NCI-H1105 treated with DMSO at 0.1 percent for 48 hours (cell line): ENCODE results near the gene CHURC1.
A peak's percentile ranks its signal among the peaks of the same experiment; 100 is the strongest.

Experiments
- DNase-seq: peaks from one replicate; lab custom pipeline; 2025; lab: John Stamatoyannopoulos, UW

Gene CHURC1

DNA sequence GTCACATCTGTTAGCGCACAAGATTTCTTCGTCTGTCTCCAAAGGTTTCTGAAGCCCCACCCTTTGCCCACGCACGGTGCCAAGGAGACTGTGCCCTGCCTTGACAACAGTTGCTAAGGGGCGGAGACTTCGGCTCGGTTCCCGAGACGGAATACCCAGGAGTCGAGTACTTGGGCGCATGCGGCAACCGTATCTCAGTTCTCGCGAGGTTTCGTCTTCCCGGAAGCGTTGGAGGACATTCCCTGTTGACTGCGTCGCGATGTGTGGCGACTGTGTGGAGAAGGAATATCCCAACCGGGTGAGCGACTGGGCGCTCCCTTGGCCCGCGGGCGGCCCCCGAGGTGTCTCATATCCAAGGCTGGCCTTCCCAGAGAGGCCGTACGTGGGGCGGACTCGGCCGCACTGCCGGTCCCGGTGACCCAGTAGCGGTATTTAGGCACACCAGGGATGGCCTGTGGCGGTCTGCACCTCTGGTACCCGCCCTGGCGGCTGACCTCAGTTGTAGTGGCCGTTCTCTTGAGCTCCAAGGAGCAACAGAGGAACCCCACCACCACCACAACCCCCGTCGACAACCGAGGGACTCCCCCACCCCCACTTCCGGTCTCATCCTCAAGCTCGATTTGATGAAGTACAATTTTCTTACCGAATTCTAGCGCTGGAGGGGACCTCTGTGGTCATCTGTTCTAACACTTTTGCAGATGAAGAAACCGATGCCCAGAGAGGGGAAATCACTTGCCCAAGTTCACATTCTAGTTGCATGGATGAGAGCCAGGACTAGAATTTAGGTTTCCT is at the start of gene CHURC1:
Gene CHURC1, plus strand, starts transcription at position 219 of the 792 bp plus-strand sequence. Its CDS starts 41 bp downstream, at position 260.
- peak; percentile 99 for DNase-seq

DNA sequence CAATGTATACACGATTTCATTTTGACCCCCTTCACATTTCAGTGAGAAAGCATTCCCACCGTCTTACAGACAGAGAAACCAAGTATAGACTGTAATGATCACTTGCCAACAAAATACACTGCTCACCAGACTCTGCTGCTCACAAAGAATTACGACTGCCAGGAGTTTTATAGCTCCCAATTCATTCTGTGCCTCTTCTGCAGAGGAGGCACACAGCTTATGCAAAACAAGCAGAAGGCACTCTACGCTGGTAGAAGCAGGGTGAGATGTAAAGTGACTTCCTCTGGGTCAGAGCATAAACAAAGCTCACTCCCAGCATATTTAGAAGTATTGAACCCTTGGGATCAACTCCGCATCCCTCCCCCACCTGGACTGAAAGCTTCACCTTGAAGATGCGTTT is 49.1 kb upstream of the CHURC1 start:
- no peak for DNase-seq

DNA sequence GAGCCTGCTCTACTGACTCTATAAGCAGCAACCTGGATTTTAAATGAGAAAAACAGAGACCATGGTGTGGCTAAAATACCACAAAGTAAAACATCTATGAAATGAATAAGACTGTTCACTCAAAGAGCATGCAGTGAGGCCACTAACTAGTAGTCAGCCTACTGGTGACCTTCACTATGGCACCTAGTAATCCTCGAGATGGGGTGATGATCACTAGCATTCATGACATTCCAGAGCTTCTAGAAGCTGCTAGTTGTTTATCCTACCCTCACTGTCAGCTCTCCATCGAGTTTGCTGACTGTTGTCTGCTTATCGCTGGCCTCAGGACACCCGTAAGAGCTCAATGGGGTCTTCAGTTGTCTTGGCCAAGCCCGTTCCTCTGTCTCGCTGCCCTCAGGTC is 48.3 kb upstream of the CHURC1 start:
- DNase-seq, result no peak

DNA sequence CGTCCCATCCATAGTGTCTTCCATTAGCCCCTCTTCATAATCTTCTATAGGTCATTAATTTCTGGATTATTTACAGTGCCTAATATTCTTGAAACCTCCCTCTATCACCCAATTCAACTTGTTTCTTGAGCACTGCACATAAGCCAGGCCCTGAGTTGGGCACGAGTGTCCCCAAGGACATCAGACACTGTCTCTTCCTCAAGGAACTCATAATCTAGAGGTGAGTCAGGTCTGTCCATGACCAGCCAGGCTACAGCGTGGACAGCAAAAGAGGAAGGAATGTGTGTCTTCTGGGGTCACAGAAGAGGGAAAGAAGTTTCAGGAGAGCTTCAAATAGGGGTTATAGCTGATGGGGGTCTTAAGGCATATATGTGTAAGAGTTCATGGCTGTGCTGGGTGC is 47.1 kb upstream of the CHURC1 start:
- no peak for DNase-seq

DNA sequence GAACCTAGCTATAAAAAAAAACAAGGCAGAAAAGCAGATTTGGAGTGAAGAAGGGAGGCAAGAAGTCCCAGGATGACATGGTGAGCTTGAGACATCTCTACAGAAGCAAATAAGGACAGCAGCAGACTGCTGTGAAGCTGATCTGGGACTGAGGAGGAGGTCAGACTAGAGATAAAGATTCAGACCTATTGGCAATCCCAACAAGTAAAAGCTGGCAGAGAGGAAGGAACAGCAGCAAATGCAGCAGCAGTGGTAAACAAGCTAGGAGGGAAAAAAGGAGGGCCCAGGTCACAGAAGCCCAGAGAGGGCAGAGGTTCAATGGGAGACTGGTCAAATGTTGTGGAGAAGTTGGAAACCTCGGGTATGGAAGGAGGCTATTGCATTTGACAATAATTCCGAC is 45.9 kb upstream of the CHURC1 start:
- DNase-seq, result no peak

DNA sequence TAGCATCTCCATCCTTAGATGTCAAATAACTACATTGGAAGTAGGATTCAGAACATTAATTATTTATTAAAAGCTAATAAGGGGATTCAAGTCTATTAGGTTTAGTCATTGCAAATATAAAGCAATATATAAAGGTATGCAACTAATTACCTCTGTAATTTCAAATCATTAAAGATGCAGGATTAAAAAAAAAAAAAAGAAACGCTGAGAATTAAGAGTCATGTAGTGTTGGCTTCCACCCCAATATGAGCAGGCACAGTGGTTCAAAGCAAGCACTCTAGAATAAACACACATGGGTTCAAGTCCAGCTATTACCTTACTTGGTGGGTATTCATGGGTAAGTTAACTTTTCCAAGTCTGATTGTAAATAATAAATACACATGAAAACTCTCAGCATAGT is 45.4 kb upstream of the CHURC1 start:
- no peak for DNase-seq

DNA sequence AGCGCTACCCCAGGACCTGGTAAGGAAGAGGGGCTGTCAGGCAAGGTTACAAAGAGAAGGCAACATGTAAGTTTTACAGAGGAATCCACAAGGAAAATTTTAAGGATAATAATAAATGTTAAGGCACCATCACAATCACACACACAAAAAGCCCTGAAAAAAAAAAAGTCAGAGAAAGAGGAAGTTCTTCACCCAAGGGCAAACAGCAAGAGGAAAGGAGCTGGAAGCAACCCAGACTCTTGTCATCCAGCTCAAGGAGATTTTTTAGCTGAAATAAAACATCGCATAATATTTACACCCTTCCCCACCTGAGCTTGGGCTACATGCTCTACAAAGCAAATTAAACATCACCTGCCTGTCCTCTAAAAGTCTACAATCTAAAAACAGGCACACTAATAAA is 44.1 kb upstream of the CHURC1 start:
- no peak for DNase-seq

DNA sequence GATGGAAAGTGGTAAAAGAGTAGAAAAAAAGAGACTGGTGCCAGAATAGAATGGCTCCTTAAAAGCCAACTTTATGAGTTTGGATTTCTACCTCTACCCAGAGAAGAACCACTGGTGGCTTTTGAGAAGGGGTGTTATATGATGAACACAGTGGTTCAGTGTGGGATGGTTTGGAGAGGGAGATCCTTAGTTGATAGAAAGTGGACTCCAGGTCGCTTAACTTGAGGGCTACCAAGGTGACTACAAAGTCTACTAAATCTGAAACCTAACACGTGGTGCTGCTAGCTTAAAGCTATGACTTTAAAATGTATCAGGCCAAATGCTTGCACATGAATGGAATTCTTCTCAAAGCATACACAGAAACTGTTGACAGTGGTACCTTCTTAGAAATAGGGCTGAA is 42.9 kb upstream of the CHURC1 start:
- no peak for DNase-seq

DNA sequence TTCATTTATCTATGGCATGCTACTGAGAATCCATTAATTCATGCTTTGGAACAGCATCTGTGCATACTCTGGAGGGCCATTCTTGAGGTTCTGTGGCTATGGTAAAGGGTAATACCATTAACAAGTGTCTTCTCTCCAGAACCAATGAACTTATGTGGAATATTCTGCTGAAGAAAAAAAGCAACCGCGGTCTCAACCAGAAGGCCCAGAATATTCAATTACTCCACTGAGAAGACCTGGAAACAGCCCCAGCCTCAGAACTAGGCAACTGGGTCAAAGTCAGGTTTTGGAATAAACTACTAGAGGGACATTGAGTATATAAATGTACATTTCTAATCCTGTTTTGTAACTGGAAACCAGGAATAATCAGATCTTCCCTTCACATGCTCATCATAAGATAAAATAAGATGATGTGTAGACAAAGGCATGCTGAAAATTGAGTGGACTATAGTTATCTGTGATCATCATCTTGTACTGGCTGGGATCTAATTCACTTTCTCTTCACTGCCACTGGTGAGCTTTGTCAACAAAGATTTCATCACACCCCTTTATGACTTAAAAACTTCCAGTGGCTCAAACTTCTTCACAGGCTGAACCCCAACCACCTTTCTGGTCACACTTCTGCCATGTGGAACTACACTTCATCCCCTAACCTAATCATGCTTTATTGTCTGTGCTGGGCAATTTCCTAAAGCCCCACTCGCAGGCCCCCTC is 40.6 kb upstream of the CHURC1 start:
- no peak for DNase-seq

DNA sequence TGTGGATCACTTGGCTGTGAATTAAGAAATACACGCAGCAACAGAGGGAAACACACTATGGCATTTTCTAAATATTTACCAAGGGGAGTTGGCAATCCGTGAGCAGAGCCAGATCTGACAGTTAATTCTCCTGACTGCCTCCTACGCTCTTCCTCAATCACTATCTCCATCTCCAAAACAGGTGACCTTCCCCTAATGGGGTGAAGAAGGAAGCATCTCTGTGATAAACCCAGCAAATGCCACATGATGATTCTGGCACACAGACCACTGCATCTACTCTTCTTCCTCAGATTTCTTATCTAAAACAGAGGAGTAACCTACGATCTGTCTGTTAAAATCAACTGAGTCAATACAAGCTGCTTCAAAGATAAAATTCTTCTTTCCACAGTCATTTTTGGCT is 38.9 kb upstream of the CHURC1 start:
- no peak for DNase-seq

DNA sequence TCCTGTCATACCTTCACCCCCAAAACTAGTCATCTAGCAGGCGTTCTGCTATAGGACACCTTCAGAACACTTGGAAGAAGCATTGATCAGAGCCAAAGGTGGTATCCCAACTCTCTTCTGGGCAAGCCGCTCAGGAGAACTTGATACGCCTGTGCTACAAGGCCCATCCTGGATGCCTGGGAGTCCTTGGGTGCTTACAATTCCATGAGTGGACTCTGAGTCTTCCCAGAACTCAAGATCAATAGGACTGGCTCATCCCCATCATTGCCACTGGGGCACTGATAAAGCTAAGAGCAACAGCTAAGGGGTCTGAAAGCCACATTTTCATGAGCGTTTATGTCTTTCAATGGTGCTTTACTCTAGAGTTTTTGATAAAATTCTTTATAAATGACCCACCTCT is 36.4 kb upstream of the CHURC1 start:
- DNase-seq, result no peak

DNA sequence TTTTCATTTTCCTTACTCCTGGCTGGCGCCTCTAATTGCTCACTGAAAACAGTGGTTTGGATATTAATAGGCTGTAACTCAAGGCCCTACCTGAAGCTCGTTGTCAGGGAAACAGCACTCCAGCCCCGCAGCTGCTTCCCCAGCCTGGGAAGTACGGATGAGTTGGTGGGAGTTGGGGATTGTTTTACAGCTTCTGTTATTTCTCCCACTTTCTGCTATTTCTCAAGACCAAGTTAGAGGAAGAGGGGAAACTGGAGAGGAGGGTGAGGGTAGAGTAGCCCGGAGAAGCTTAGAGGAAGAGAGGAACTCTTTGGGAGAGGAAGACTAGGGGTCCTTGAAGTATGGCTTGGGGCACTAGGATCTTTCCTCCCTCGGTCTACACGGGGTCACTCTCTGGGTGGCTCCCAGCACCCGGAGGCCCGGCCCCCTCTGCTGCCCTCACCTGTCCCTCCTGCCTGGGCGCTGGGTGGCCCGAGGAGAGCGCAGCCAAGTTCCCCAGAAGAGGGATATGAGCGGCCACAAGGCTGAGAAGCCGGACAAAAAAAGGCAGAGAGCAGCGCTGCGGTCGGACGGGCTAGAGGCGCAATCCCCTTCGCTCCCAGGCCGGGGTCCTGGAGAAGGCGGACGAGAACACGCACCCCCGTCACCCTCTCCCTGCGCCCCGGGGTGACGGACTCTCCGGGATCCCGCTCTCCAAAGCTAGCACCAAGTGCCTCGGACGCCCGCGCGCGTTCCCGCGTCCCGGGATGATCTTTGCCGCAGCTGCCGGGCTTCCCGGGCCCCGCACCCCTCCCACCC is 35.2 kb upstream of the CHURC1 start:
- peak; percentile 81 for DNase-seq

DNA sequence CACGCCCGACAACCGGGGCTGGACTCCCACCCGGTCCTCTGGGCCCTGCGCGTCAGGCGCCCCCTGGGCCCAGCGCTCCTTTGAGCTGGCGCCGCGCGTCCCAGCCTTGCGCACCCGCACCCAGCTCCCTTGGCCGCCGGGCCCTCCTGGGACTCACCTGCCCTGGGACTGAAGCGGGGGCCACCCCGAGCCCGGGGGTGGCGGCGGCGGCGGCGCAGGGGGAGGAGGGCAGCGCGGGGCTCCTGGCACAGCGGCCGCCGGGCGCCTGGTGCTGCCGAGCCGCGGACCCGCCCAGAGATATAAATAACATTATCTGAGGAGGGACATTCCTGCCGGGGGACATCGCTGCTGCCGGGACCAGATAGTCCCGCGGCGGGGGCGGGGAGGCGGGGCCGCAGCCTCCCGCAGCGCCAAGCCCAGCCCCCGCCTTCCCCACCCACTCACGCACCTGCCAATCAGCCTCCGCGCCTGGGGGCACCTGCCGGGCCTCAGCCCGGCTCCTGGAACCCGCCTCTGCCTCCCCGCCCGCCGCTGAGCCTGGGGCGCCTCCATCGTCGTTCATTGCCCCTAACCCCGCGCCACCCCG is 34.5 kb upstream of the CHURC1 start, which contains the start of gene SPTB:
Gene SPTB, minus strand, starts transcription at position 273 of the 586 bp plus-strand sequence. CDS start 56,813 bp downstream, outside the sequence.
- peak; percentile 78 for DNase-seq

DNA sequence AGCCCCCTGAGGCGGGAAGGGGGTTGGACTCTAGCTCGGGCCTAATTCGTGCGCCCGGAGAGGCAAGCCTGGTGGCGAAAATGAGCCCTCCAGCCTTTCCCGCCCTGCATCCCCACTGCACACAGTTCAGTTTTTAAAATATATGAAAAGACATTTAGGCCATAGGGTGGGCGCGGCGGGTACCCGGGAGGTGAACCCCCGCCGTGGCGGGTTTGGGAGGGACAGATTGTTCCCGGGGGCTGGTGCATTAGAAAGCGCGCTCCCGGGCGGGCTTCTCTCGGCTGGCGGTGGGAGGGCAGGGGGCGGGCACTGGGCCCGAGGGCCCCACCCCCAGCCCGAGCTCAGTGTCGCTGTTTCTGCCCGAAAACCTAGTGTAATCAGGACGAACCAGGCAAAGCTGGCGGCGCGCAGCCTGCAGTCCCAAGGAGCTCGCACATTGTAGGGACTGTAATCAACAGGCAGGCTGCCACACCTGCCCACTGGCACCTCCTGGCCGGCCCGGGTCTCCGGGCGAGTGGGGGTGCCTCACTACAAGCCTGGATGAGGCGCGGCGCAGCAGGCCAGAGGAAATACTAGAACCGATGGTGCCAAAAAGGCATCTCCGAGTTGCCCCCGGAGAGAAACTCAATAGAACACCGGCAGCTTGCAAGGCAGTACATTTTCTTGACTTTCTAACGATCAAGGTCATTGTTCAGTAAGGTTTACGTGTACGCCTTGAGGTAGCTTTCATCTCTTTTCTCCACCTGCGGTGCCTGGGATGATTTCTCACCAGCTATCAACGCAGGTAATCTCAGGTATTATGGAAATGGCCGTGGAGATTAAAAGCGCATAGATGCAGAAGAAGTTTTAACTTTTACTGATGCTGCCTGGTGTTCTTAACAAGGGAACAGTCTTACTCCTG is 33.8 kb upstream of the CHURC1 start:
- peak; percentile 78 for DNase-seq

DNA sequence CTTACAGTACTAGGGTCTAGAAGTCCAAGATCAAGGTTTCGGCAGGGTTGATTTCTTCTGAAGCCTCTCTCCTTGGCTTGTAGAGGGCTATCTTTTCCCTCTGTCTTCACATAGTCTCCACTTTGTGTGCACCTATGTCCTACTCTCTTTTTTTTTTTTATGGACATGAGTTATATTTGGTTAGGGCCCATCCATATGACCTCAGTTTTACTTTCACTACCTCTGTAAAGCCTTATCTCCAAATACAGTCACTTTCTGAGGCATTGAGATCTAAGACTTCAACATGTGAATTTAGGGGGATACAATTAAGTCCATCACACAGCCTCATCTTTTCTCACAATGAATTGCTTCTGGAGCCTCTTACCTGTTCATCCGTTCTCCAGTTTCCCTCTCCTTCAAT is 28.7 kb upstream of the CHURC1 start:
- DNase-seq, result no peak

DNA sequence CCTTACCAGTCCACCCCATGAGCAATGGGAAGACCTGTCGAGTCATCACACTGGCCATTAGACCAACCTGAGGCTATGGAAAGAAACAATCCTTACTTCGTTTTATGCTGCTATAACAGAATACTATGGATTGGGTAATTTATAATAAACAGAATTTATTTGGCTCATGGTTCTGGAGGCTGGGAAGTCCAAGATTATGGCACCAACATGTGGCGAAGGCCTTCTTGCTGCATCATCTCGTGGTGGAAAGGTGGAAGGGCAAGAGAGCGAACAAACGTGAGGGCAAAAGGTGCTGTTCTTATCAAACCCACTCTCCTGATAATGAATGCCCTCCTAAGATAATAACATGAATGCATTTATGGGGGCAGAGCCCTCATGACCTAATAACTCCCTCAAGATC is 24.9 kb upstream of the CHURC1 start:
- DNase-seq, result no peak

DNA sequence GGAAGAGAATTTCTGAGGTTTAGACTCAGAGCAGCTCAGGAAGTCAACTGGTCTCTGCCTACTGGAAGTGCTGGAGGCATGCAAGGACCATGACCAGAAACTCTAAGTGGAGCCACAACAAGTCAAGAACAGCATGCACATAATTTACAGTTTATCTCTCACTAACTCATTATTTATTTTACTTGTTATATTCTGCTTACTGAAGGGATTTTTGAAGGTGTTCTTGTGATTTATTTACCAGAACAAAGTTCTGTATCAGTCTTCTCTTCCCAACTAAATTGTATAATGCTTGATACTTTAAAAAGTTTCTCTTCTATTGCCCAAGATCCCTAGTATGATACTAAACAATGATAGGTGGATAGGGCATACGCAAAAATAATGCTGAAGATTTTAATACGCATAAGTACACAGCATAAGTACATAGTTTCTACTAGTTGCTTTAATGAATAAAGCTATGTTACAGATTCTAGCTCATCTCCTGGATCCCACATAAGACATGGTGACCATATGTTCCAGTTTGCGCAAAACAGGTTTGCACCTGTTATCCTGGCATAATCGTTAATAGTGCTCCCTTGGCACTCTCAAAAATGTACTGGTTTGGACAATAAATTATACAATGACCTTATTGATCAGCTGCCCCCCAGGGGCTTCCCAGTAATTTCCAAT is 22.9 kb upstream of the CHURC1 start:
- DNase-seq, result no peak

DNA sequence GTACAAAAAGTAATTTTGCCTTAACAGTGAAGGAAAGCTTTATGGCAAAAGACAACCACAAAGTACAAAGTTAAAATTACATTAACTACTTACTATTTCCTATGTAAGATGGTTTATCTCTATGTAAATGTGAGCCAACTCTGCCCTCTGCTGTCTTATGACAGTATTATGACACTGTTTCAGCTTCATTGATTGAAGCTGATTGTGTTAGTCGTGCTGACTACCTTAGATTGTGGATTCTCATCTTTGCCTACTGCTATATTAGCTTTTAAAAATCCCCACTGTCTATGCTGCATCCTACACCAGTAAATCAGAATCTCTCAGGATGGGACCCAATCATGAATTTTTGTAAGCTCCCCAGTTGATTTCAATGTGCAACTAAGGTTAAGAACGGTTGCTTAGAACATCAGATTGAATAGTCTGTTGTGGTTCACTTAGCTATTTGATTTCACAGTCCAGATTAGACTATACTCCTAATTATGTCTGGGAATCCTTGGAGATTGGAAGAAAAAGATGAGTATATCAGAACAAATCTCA is 22.3 kb upstream of the CHURC1 start:
- DNase-seq, result peak; percentile 67

DNA sequence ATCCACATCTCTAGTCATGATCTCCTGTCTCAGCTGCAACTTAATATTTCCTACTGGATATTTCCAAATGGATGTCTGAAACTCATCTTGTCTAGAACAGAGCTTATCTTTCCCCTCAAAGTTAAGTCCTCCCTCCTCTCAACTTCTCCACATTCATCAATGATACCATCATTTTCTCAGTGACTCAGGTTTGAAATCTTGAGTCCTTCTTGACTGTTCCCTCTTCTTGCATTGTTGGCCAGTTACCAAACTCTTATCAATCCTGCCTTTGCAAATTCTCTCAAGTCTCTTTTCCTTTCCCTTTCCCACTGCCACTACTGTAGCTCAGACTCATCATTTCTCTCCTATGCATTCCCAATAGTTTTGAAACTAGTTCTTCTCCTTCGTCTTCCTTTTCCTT is 14.3 kb upstream of the CHURC1 start:
- no peak for DNase-seq

DNA sequence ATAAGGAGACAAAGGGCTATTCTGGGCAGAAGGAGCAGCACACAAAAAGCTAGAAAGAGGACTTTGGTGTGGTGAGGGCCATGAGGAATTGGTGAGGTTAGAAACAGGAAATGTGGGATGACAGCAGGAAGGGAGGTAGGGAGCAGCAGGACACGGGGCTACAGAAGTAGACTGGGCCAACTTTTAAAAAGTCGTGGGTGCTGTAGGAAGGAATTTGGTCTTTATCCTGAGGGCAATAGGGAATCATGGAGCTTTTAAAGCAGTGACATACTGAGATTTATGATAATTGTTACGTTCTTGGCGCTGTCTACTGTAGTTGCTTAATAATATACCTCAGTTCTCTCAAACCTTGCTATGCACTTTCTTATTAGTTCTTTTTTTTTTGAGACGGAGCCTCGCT is 8.2 kb upstream of the CHURC1 start:
- no peak for DNase-seq
